ENCODE results near the gene CHRNA4.
A peak's percentile ranks its signal among the peaks of the same experiment; 100 is the strongest.

Gene CHRNA4

GRCh38 chr20:63397155-63397843 lies 36.1 kb upstream of the CHRNA4 start:
- no peak overlapping the region for H3K4me2 ChIP-seq (ENCODE audit: insufficient read depth, low read length, poor library complexity, severe bottlenecking)

GRCh38 chr20:63396300-63396699 lies 35.2 kb upstream of the CHRNA4 start:
- H3K4me1 ChIP-seq (ENCODE audit: control insufficient read depth in 2 of 2, insufficient read depth in 1 of 2, low read depth in 1 of 2, low read length in 2 of 2): peaks cover 8 to 17% of the 10 kb centered on the region in 2 donors
- no peak overlapping the region for H2AK5ac ChIP-seq (ENCODE audit: low read depth, low read length)
- H3K27ac ChIP-seq (replicated peaks; ENCODE audit: low read length): no peak overlapping the region
- no peak overlapping the region for H2AFZ ChIP-seq (ENCODE audit: low read length)
- H3K4ac ChIP-seq (ENCODE audit: low read length): no peak overlapping the region
- no peak overlapping the region for H4K91ac ChIP-seq (ENCODE audit: low read depth, low read length, poor library complexity)
- peak overlapping the region; percentile 29 for H3K23ac ChIP-seq (ENCODE audit: low read depth, low read length, poor library complexity)
- H3K18ac ChIP-seq (ENCODE audit: low read length): no peak overlapping the region
- no peak overlapping the region for H3K9ac ChIP-seq (ENCODE audit: low read depth, low read length, poor library complexity)
- no peak overlapping the region for H3K4me2 ChIP-seq (ENCODE audit: insufficient read depth, low read length, poor library complexity, severe bottlenecking)
- no peak overlapping the region for H3K14ac ChIP-seq (ENCODE audit: low read length)
- peaks cover 0 to 13% of the 10 kb centered on the region in 2 donors for H3K9me3 ChIP-seq (replicated peaks in 1 of 2; ENCODE audit: control insufficient read depth in 2 of 2, insufficient read depth in 1 of 2, low read depth in 1 of 2, low read length in 2 of 2)
- no peak overlapping the region for H3K4me3 ChIP-seq (ENCODE audit: low read length in 2 of 2)
- no peak overlapping the region for H2BK5ac ChIP-seq (ENCODE audit: low read length)
- no peak overlapping the region for H2BK120ac ChIP-seq (ENCODE audit: low read depth, low read length)
- H3K36me3 ChIP-seq (replicated peaks in 1 of 2; ENCODE audit: control insufficient read depth in 2 of 2, insufficient read depth in 2 of 2, low read length in 2 of 2): no peaks in the 10 kb centered on the region
- H3K27me3 ChIP-seq (ENCODE audit: control insufficient read depth in 3 of 3, insufficient read depth in 3 of 3, low read depth in 1 of 3, low read length in 3 of 3): peaks cover 0 to 3% (median 0%) of the 10 kb centered on the region in 3 experiments
- WGBS, 2 donors (ENCODE audit: extremely low coverage in 2 of 2, insufficient read length in 2 of 2, insufficient replicate concordance in 1 of 2): no CpG with 5 or more reads among the region's 12 CpGs
- H2BK12ac ChIP-seq (ENCODE audit: low read length): no peak overlapping the region
- H3K79me1 ChIP-seq (ENCODE audit: low read depth, low read length): peaks cover 2% of the 10 kb centered on the region
- DNase-seq (ENCODE audit: low spot score): no peak
- H2BK15ac ChIP-seq (ENCODE audit: low read length): no peak overlapping the region
- no peak overlapping the region for H4K8ac ChIP-seq (ENCODE audit: low read depth, low read length)

More at GRCh38 chr20:63397155-63397843, 36.1 kb upstream of the CHRNA4 start:
- Histone ChIP-seq H3K9ac (ENCODE audit: low read depth, low read length, poor library complexity) (no peak overlapping the region), H3K18ac (ENCODE audit: low read length) (peak overlapping the region; percentile 48), H2BK5ac (ENCODE audit: low read length) (no peak overlapping the region), H2AFZ (ENCODE audit: low read length) (no peak overlapping the region), H4K8ac (ENCODE audit: low read depth, low read length) (no peak overlapping the region), H3K9me3 (replicated peaks in 1 of 2; ENCODE audit: control insufficient read depth in 2 of 2, insufficient read depth in 1 of 2, low read depth in 1 of 2, low read length in 2 of 2) (peaks cover 0 to 7% of the 10 kb centered on the region in 2 donors), H2BK15ac (ENCODE audit: low read length) (peak overlapping the region; percentile 27), H3K27ac (replicated peaks; ENCODE audit: low read length) (no peak overlapping the region), H3K79me1 (ENCODE audit: low read depth, low read length) (peaks cover 2% of the 10 kb centered on the region), H3K14ac (ENCODE audit: low read length) (peak overlapping the region; percentile 75), H3K23ac (ENCODE audit: low read depth, low read length, poor library complexity) (peak overlapping the region; percentile 55), H2BK12ac (ENCODE audit: low read length) (no peak overlapping the region), H2BK120ac (ENCODE audit: low read depth, low read length) (peak overlapping the region; percentile 50), H3K36me3 (replicated peaks in 1 of 2; ENCODE audit: control insufficient read depth in 2 of 2, insufficient read depth in 2 of 2, low read length in 2 of 2) (no peaks in the 10 kb centered on the region), H3K27me3 (ENCODE audit: control insufficient read depth in 3 of 3, insufficient read depth in 3 of 3, low read depth in 1 of 3, low read length in 3 of 3) (no peaks in the 10 kb centered on the region), H4K91ac (ENCODE audit: low read depth, low read length, poor library complexity) (no peak overlapping the region), H3K4me1 (ENCODE audit: control insufficient read depth in 2 of 2, insufficient read depth in 1 of 2, low read depth in 1 of 2, low read length in 2 of 2) (peaks cover 8 to 17% of the 10 kb centered on the region in 2 donors), H3K4ac (ENCODE audit: low read length) (no peak overlapping the region), H2AK5ac (ENCODE audit: low read depth, low read length) (no peak overlapping the region), H3K4me3 (ENCODE audit: low read length in 2 of 2) (no peak overlapping the region)
- no peak for DNase-seq (ENCODE audit: low spot score)
- WGBS, 2 donors (ENCODE audit: extremely low coverage in 2 of 2, insufficient read length in 2 of 2, insufficient replicate concordance in 1 of 2): no CpG with 5 or more reads among the region's 30 CpGs

GRCh38 chr20:63395723-63396122 lies 34.6 kb upstream of the CHRNA4 start:
- Histone ChIP-seq H3K23ac (ENCODE audit: low read depth, low read length, poor library complexity) (peak overlapping the region; percentile 65), H3K4ac (ENCODE audit: low read length) (no peak overlapping the region), H2BK5ac (ENCODE audit: low read length) (no peak overlapping the region), H4K8ac (ENCODE audit: low read depth, low read length) (no peak overlapping the region), H2BK15ac (ENCODE audit: low read length) (no peak overlapping the region), H3K4me2 (ENCODE audit: insufficient read depth, low read length, poor library complexity, severe bottlenecking) (no peak overlapping the region), H3K9me3 (replicated peaks in 1 of 2; ENCODE audit: control insufficient read depth in 2 of 2, insufficient read depth in 1 of 2, low read depth in 1 of 2, low read length in 2 of 2) (peaks cover 0 to 14% of the 10 kb centered on the region in 2 donors), H2AK5ac (ENCODE audit: low read depth, low read length) (no peak overlapping the region), H3K14ac (ENCODE audit: low read length) (no peak overlapping the region), H3K27ac (replicated peaks; ENCODE audit: low read length) (no peak overlapping the region), H2BK12ac (ENCODE audit: low read length) (peak overlapping the region; percentile 22), H3K27me3 (ENCODE audit: control insufficient read depth in 3 of 3, insufficient read depth in 3 of 3, low read depth in 1 of 3, low read length in 3 of 3) (peaks cover 0 to 3% (median 0%) of the 10 kb centered on the region in 3 experiments), H3K18ac (ENCODE audit: low read length) (no peak overlapping the region), H3K4me1 (ENCODE audit: control insufficient read depth in 2 of 2, insufficient read depth in 1 of 2, low read depth in 1 of 2, low read length in 2 of 2) (peaks cover 8 to 17% of the 10 kb centered on the region in 2 donors), H2AFZ (ENCODE audit: low read length) (no peak overlapping the region), H3K79me1 (ENCODE audit: low read depth, low read length) (peaks cover 2% of the 10 kb centered on the region), H2BK120ac (ENCODE audit: low read depth, low read length) (no peak overlapping the region), H4K91ac (ENCODE audit: low read depth, low read length, poor library complexity) (no peak overlapping the region), H3K4me3 (ENCODE audit: low read length in 2 of 2) (no peak overlapping the region), H3K9ac (ENCODE audit: low read depth, low read length, poor library complexity) (no peak overlapping the region), H3K36me3 (replicated peaks in 1 of 2; ENCODE audit: control insufficient read depth in 2 of 2, insufficient read depth in 2 of 2, low read length in 2 of 2) (no peaks in the 10 kb centered on the region)
- no CpG with 5 or more reads among the region's 14 CpGs for WGBS, 2 donors (ENCODE audit: extremely low coverage in 2 of 2, insufficient read length in 2 of 2, insufficient replicate concordance in 1 of 2)
- DNase-seq (ENCODE audit: low spot score): no peak

- Histone ChIP-seq H3K4me1 (ENCODE audit: control insufficient read depth in 2 of 2, insufficient read depth in 1 of 2, low read depth in 1 of 2, low read length in 2 of 2) (peaks cover 8 to 17% of the 10 kb centered on the region in 2 donors), H3K14ac (ENCODE audit: low read length) (peak overlapping the region; percentile 94), H2BK5ac (ENCODE audit: low read length) (no peak overlapping the region), H3K18ac (ENCODE audit: low read length) (peak overlapping the region; percentile 65), H3K79me1 (ENCODE audit: low read depth, low read length) (peaks cover 2% of the 10 kb centered on the region), H2BK15ac (ENCODE audit: low read length) (no peak overlapping the region), H3K27me3 (ENCODE audit: control insufficient read depth in 3 of 3, insufficient read depth in 3 of 3, low read depth in 1 of 3, low read length in 3 of 3) (peaks cover 0 to 3% (median 0%) of the 10 kb centered on the region in 3 experiments), H3K9me3 (replicated peaks in 1 of 2; ENCODE audit: control insufficient read depth in 2 of 2, insufficient read depth in 1 of 2, low read depth in 1 of 2, low read length in 2 of 2) (peaks cover 0 to 14% of the 10 kb centered on the region in 2 donors), H4K8ac (ENCODE audit: low read depth, low read length) (no peak overlapping the region), H3K9ac (ENCODE audit: low read depth, low read length, poor library complexity) (peak overlapping the region; percentile 30), H2BK120ac (ENCODE audit: low read depth, low read length) (no peak overlapping the region), H3K36me3 (replicated peaks in 1 of 2; ENCODE audit: control insufficient read depth in 2 of 2, insufficient read depth in 2 of 2, low read length in 2 of 2) (no peaks in the 10 kb centered on the region), H2AK5ac (ENCODE audit: low read depth, low read length) (peak overlapping the region; percentile 88), H3K23ac (ENCODE audit: low read depth, low read length, poor library complexity) (peak overlapping the region; percentile 52), H3K27ac (replicated peaks; ENCODE audit: low read length) (no peak overlapping the region), H4K91ac (ENCODE audit: low read depth, low read length, poor library complexity) (no peak overlapping the region), H3K4me3 (ENCODE audit: low read length in 2 of 2) (no peak overlapping the region), H2AFZ (ENCODE audit: low read length) (no peak overlapping the region), H3K4me2 (ENCODE audit: insufficient read depth, low read length, poor library complexity, severe bottlenecking) (no peak overlapping the region), H3K4ac (ENCODE audit: low read length) (no peak overlapping the region), H2BK12ac (ENCODE audit: low read length) (no peak overlapping the region)
- whole genome bisulfite sequencing, 2 donors (ENCODE audit: extremely low coverage in 2 of 2, insufficient read length in 2 of 2, insufficient replicate concordance in 1 of 2): no CpG with 5 or more reads among the region's 22 CpGs
- no peak for DNase-seq (ENCODE audit: low spot score)
These were observed 33.8 kb upstream of the CHRNA4 start for GRCh38 chr20:63394920-63395455.
